Measurements from ENCODE around the gene CBFA2T3.

Gene CBFA2T3

DNA sequence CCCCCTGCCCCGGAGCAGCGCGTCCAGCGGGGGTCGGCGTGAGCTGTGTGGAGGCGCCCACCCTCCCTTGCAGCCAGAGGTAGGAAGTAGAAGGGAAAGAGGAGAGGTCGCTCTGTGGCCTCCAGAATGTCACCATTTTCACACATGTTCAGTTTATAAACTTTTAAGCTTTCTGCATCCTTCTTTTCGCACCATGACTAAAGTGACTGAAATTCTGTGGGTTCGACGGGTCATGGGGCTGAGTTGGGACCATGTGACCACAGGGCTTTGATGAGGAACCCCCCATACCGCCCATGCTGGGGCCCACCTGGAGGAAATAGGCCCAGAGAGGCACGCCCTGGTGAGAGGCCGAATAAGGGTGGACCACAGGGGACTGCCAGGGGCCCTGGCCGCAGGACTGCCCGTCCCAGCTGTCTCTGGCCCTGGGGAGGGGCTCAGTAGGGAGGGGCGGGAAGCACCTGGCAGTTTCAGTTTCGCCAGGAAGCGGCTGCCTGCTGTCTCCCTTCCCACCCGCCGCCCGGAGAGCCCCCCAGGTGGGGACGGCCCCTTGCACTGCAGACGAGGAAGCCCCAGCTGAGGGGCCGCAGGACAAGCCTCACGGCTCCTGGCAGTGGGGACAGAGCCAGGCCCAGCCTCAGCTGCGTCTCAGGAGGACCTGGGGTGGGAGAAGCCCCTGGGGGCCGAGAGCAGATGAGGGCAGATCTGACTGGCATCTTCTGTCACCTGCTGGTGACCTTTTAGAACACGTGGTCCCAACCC lies 9.0 kb downstream of the CBFA2T3 start:
- H3K27ac ChIP-seq (ENCODE audit: insufficient read depth, low read depth, low read length, poor library complexity, severe bottlenecking) = no peak overlapping the region
- no peak overlapping the region for H3K4me3 ChIP-seq (ENCODE audit: insufficient read depth, low read depth, low read length)
- H3K27me3 ChIP-seq (ENCODE audit: control insufficient read depth, insufficient read depth, low read length, poor library complexity, severe bottlenecking) = no peaks in the 10 kb centered on the region
- no peaks in the 10 kb centered on the region for H3K9me3 ChIP-seq (ENCODE audit: control insufficient read depth, low read length)
- 88 to 90% methylated on average over 29 of the region's 29 CpGs for WGBS, 2 experiments
- H3K4me1 ChIP-seq (ENCODE audit: control insufficient read depth, insufficient read depth, low read length) = peaks cover 10% of the 10 kb centered on the region
- no peaks in the 10 kb centered on the region for H3K36me3 ChIP-seq (ENCODE audit: control insufficient read depth, insufficient read depth, low read length)

DNA sequence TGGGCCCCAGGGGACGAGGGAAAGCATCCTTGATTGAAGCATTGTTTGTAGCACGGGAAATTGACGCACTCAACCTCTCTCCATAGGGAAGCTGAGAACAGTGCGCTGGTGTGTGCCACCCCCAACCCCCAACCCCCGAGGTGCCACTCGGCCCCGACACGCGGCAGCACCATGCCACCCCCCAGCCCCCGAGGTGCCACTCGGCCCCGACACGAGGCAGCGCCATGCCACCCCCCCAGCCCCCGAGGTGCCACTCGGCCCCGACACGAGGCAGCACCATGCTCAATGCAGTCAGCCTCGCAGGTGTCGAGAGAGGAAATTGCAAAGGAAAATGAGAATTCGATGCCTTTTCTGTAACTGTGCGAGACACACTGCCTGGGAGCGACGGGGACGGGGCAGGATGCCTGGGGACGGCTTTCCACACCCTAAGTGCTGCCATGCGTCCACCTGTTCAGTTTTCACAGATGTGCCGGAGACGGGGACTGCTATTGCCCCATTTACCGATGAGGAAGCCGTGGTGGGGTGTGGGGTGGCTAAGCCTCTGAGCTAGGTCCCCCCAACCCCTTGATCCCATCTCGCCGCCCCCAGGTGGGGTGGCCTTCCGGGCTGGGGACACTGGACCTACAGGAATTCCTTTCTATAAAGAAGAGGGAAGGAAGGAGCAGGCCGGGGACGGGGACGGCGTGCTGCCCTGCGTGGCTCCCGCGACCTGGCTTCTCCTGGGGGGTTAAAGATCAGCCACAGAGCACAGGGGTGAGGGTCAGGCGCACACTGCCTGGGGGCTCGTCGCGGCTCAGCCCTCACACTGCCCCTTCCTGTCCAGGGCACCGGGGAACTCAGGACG lies 9.8 kb downstream of the CBFA2T3 start:
- peaks cover 10% of the 10 kb centered on the region for H3K4me1 ChIP-seq (ENCODE audit: control insufficient read depth, insufficient read depth, low read length)
- 91 to 93% methylated on average over 47 of the region's 47 CpGs for WGBS, 2 experiments
- H3K27ac ChIP-seq (ENCODE audit: insufficient read depth, low read depth, low read length, poor library complexity, severe bottlenecking) = no peak overlapping the region
- no peak overlapping the region for H3K4me3 ChIP-seq (ENCODE audit: insufficient read depth, low read depth, low read length)
- no peaks in the 10 kb centered on the region for H3K36me3 ChIP-seq (ENCODE audit: control insufficient read depth, insufficient read depth, low read length)
- H3K27me3 ChIP-seq (ENCODE audit: control insufficient read depth, insufficient read depth, low read length, poor library complexity, severe bottlenecking) = no peaks in the 10 kb centered on the region
- H3K9me3 ChIP-seq (ENCODE audit: control insufficient read depth, low read length) = no peaks in the 10 kb centered on the region

DNA sequence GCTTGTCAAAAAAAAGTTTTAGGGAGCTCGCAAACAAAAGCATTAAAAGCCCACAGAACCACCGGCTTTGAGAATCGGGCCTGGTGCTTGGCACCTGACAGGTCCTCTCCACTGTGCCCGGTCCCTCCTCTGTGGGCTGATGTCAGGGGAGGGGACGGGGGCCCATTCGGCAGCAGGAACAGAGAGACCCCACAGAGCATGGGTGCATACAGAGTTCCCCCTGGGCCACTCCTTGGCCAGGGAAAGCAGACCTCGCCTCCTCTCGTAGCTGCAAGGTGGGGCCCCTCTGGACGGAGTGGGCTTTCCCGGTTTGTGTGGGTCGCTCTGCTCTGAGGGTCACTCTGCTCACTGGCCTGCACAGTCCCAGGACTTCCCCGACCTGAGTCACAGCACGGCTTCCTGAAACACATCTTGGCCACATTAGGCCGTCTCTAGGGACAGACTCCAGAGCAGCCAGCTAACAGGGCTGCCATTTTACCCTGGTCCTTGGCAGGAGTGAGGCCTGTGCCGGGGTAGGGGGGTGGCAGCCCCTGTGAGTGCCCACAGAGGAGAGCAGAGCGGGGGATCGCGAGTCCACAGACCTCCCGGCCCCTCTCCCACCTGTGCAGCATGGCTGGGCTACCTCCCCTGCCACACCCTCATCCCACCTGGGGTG lies 11.1 kb downstream of the CBFA2T3 start:
- no peaks in the 10 kb centered on the region for H3K36me3 ChIP-seq (ENCODE audit: control insufficient read depth, insufficient read depth, low read length)
- H3K4me3 ChIP-seq (ENCODE audit: insufficient read depth, low read depth, low read length) = no peak overlapping the region
- H3K9me3 ChIP-seq (ENCODE audit: control insufficient read depth, low read length) = no peaks in the 10 kb centered on the region
- no peaks in the 10 kb centered on the region for H3K27me3 ChIP-seq (ENCODE audit: control insufficient read depth, insufficient read depth, low read length, poor library complexity, severe bottlenecking)
- no peak overlapping the region for H3K27ac ChIP-seq (ENCODE audit: insufficient read depth, low read depth, low read length, poor library complexity, severe bottlenecking)
- peaks cover 10% of the 10 kb centered on the region for H3K4me1 ChIP-seq (ENCODE audit: control insufficient read depth, insufficient read depth, low read length)
- 91 to 95% methylated on average over 19 of the region's 19 CpGs for WGBS, 2 experiments

DNA sequence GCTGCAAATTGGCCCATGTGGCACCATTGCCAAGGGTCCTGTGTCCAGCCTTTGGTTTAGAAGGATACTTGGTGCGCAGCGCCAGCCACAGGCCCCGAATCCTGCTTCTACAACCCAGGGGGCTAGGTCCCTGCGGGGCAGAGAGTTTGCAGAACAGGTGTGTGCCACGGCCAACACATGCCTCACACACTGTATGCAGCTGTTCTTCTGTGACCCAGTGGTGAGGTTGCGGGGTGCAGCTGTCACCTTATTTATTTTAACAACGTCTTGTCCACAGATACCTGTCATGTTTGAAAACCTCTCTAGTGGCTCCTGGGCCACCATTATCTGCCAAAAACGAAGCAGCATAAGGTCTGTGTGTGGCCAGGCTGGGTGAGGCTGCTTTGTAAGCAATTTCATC lies 11.6 kb downstream of the CBFA2T3 start:
- Histone ChIP-seq H3K27ac (ENCODE audit: insufficient read depth, low read depth, low read length, poor library complexity, severe bottlenecking) (no peak overlapping the region), H3K4me3 (ENCODE audit: insufficient read depth, low read depth, low read length) (no peak overlapping the region), H3K9me3 (ENCODE audit: control insufficient read depth, low read length) (no peaks in the 10 kb centered on the region), H3K27me3 (ENCODE audit: control insufficient read depth, insufficient read depth, low read length, poor library complexity, severe bottlenecking) (no peaks in the 10 kb centered on the region), H3K36me3 (ENCODE audit: control insufficient read depth, insufficient read depth, low read length) (no peaks in the 10 kb centered on the region), H3K4me1 (ENCODE audit: control insufficient read depth, insufficient read depth, low read length) (peaks cover 10% of the 10 kb centered on the region)
- WGBS, 2 experiments = 86 to 88% methylated on average over 8 of the region's 8 CpGs

DNA sequence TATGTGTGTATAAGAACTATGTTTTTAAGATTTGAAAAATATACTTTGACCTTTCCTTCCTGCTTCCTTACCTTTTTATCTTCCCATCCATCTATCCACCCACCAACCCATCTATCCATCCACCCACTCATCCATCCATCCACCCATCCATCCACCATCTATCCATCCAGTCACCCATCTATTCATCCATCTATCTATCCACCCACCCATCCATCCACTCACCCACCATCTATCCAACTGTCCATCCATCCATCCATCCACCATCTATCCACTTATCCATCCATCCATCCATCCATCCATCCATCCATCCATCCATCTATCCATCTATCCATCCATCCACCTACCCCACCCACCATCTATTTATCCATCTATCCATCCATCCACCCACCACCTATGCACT lies 12.4 kb downstream of the CBFA2T3 start:
- H3K4me3 ChIP-seq (ENCODE audit: insufficient read depth, low read depth, low read length) = no peak overlapping the region
- no peaks in the 10 kb centered on the region for H3K36me3 ChIP-seq (ENCODE audit: control insufficient read depth, insufficient read depth, low read length)
- H3K27me3 ChIP-seq (ENCODE audit: control insufficient read depth, insufficient read depth, low read length, poor library complexity, severe bottlenecking) = no peaks in the 10 kb centered on the region

DNA sequence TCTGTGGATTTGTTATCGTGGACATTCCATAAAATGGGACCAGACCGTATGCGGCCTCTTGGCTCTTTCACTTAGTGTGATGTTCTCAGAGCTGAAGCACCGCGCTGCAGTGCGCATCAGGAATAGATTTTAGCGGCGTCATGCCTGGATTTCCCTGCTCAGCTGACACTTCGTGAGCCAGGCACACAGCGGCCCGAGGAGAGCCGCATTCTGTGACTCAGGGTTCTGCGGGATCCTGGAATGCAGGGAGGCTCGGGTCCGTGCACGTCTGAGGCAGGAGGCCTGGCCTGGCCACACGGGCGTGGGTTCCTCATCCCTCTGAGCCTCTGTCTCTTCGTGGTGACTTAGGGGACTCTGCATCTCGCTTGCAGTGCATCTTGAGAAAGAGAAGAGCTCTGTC lies 13.4 kb downstream of the CBFA2T3 start:
- Histone ChIP-seq H3K9me3 (ENCODE audit: control insufficient read depth, low read length) (no peaks in the 10 kb centered on the region), H3K27ac (ENCODE audit: insufficient read depth, low read depth, low read length, poor library complexity, severe bottlenecking) (no peak overlapping the region), H3K36me3 (ENCODE audit: control insufficient read depth, insufficient read depth, low read length) (no peaks in the 10 kb centered on the region), H3K4me3 (ENCODE audit: insufficient read depth, low read depth, low read length) (no peak overlapping the region), H3K27me3 (ENCODE audit: control insufficient read depth, insufficient read depth, low read length, poor library complexity, severe bottlenecking) (no peaks in the 10 kb centered on the region), H3K4me1 (ENCODE audit: control insufficient read depth, insufficient read depth, low read length) (no peaks in the 10 kb centered on the region)
- WGBS, 2 experiments = 88 to 90% methylated on average over 20 of the region's 20 CpGs

More for the DNA sequence above, 12.4 kb downstream of the CBFA2T3 start:
- H3K27ac ChIP-seq (ENCODE audit: insufficient read depth, low read depth, low read length, poor library complexity, severe bottlenecking) = no peak overlapping the region
- H3K9me3 ChIP-seq (ENCODE audit: control insufficient read depth, low read length) = no peaks in the 10 kb centered on the region
- H3K4me1 ChIP-seq (ENCODE audit: control insufficient read depth, insufficient read depth, low read length) = peaks cover 6% of the 10 kb centered on the region

DNA sequence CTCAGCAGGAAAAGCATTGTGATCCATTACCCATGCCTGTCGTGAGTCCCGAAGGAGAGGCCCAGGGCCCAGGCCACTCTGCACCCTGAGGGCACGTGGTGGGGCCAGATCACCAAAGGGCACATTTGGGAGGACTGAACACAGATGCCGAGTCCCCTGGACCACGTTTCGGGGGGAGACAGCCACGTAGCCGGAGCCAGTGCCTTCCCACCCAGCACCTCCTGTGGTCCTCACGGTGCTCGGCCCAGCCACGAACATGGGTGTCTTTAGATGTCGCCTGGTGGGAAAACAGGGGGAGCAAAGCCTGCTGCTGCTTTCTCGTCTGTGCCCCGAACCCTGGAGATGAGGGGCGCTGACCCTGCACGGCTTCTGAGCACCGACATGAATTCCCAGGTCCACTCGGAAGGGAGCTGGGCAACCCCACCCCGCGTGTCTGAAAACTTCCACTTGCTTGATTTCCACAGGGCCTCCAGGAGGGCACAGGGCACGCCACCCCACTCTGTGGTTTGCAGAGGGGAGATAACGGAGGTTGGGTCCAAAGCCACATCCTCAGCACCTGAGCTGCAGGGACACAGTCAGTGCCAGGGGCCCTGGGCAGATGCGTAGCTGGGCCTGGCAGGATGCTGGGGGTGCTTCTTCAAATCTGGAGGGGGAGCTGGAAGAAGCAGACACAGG lies 14.4 kb downstream of the CBFA2T3 start:
- 92% methylated on average over 23 of the region's 23 CpGs for WGBS, 2 experiments
- no peak overlapping the region for H3K27ac ChIP-seq (ENCODE audit: insufficient read depth, low read depth, low read length, poor library complexity, severe bottlenecking)
- no peak overlapping the region for H3K4me3 ChIP-seq (ENCODE audit: insufficient read depth, low read depth, low read length)
- no peaks in the 10 kb centered on the region for H3K27me3 ChIP-seq (ENCODE audit: control insufficient read depth, insufficient read depth, low read length, poor library complexity, severe bottlenecking)
- no peaks in the 10 kb centered on the region for H3K9me3 ChIP-seq (ENCODE audit: control insufficient read depth, low read length)
- H3K4me1 ChIP-seq (ENCODE audit: control insufficient read depth, insufficient read depth, low read length) = no peaks in the 10 kb centered on the region
- no peaks in the 10 kb centered on the region for H3K36me3 ChIP-seq (ENCODE audit: control insufficient read depth, insufficient read depth, low read length)

DNA sequence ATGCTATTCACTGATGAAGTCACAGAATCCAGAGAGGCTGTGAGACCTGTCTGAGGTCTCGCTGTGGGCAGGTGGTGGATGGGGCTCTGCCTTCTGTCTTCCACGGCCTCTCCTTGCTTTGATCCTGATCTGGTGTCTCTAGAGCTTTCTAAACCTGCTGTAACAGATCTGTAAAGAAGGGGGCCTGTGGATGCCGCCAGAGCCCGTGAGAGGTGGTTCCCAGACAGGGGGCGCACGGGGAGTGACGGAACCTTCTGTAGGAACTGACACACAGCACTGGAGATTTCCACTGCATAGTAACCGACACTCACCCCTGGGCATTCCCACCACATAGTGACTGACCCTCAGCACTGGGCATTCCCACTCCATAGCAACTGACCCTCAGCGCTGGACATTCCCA lies 16.0 kb downstream of the CBFA2T3 start:
- Histone ChIP-seq H3K27me3 (ENCODE audit: control insufficient read depth, insufficient read depth, low read length, poor library complexity, severe bottlenecking) (no peaks in the 10 kb centered on the region), H3K4me1 (ENCODE audit: control insufficient read depth, insufficient read depth, low read length) (peaks cover 7% of the 10 kb centered on the region), H3K9me3 (ENCODE audit: control insufficient read depth, low read length) (no peaks in the 10 kb centered on the region), H3K4me3 (ENCODE audit: insufficient read depth, low read depth, low read length) (no peak overlapping the region), H3K27ac (ENCODE audit: insufficient read depth, low read depth, low read length, poor library complexity, severe bottlenecking) (peak overlapping the region; percentile 44), H3K36me3 (ENCODE audit: control insufficient read depth, insufficient read depth, low read length) (no peaks in the 10 kb centered on the region)
- 91 to 93% methylated on average over 9 of the region's 9 CpGs for WGBS, 2 experiments

DNA sequence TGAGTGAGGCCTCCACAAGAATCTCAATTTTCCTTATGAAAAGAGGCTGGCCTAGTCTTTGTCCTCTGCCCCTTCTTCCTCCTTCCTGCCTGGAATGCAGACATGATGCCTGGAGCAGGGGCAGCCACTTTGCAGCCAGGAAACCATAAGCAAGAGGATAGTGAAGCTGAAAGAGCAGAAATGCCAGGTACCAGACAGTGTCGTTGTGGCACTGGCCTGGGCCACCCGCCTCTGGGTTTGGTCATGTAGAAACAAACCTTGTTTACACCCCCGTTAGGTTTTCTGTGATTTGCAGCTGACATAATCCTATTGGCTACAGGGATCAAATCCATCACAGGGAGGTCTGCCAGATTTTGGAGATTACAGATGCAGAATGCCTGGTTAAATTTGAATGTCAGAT lies 16.5 kb downstream of the CBFA2T3 start:
- no peaks in the 10 kb centered on the region for H3K27me3 ChIP-seq (ENCODE audit: control insufficient read depth, insufficient read depth, low read length, poor library complexity, severe bottlenecking)
- no peak overlapping the region for H3K4me3 ChIP-seq (ENCODE audit: insufficient read depth, low read depth, low read length)
- no peaks in the 10 kb centered on the region for H3K9me3 ChIP-seq (ENCODE audit: control insufficient read depth, low read length)
- no peaks in the 10 kb centered on the region for H3K36me3 ChIP-seq (ENCODE audit: control insufficient read depth, insufficient read depth, low read length)
- peaks cover 7% of the 10 kb centered on the region for H3K4me1 ChIP-seq (ENCODE audit: control insufficient read depth, insufficient read depth, low read length)
- WGBS, 2 experiments = 89 to 92% methylated on average over 3 of the region's 3 CpGs
- H3K27ac ChIP-seq (ENCODE audit: insufficient read depth, low read depth, low read length, poor library complexity, severe bottlenecking) = no peak overlapping the region

DNA sequence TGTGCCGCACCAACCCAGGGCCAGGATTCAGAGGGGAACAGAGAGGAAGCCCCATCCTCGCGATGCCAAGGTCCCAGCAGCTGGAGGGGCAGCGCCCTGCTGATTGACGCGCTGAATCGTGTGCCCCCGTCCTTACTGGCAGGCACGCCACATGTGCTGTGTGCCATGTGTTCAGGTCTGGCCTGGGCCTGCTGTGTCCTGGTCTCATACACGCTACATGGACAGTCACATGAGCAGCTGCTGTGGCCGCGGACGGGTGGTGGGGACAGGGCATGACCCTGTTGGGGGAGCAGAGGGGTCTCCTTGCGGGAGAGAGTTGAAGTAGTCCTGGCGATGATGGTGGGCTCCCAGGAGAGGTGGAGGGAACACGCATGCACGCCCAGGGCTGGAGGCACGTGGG lies 18.0 kb downstream of the CBFA2T3 start:
- no peaks in the 10 kb centered on the region for H3K27me3 ChIP-seq (ENCODE audit: control insufficient read depth, insufficient read depth, low read length, poor library complexity, severe bottlenecking)
- WGBS, 2 experiments = 94 to 95% methylated on average over 18 of the region's 18 CpGs
- H3K4me1 ChIP-seq (ENCODE audit: control insufficient read depth, insufficient read depth, low read length) = peaks cover 7% of the 10 kb centered on the region

More for the DNA sequence above, 18.0 kb downstream of the CBFA2T3 start:
- H3K4me3 ChIP-seq (ENCODE audit: insufficient read depth, low read depth, low read length) = no peak overlapping the region
- H3K36me3 ChIP-seq (ENCODE audit: control insufficient read depth, insufficient read depth, low read length) = no peaks in the 10 kb centered on the region
- H3K27ac ChIP-seq (ENCODE audit: insufficient read depth, low read depth, low read length, poor library complexity, severe bottlenecking) = no peak overlapping the region
- no peaks in the 10 kb centered on the region for H3K9me3 ChIP-seq (ENCODE audit: control insufficient read depth, low read length)
